Lower lobe of right lung (tissue), 2 donors: ENCODE measurements around the gene ARHGAP8. TPM values are rescaled to one million over a fixed set of nuclear protein-coding genes. Genes with fewer than 3 reads are reported as not detected.

Experiments used
- ATAC-seq, 2 donors: fragments of 200-7000 bp; cut with Tn5 transposase; one replicate each; pipeline ENCODE4 v1.9.1; 2020 to 2022; ENCODE audit warnings: mild to moderate bottlenecking in 2 of 2, moderate library complexity in 2 of 2
- DNase-seq: peaks from one replicate; pipeline ENCODE4 v3.0.0-alpha.2; 2020
- H3K27ac ChIP-seq: fragments of 200-600 bp; one replicate; pipeline ENCODE4 v1.8.0; 2022
- H3K27me3 ChIP-seq: fragments of 200-600 bp; one replicate; pipeline ENCODE4 v1.8.0; 2022; ENCODE audit warnings: low read depth
- H3K36me3 ChIP-seq: fragments of 200-600 bp; one replicate; pipeline ENCODE4 v1.8.0; 2022; ENCODE audit warnings: mild to moderate bottlenecking
- H3K4me1 ChIP-seq: fragments of 200-600 bp; one replicate; pipeline ENCODE4 v1.8.0; 2022
- H3K4me3 ChIP-seq: fragments of 200-600 bp; one replicate; pipeline ENCODE4 v1.8.0; 2022; ENCODE audit warnings: mild to moderate bottlenecking
- H3K9me3 ChIP-seq: fragments of 200-600 bp; one replicate; pipeline ENCODE4 v1.8.0; 2022
- CTCF ChIP-seq: fragments of 200-600 bp; IDR thresholded peaks from one replicate; pipeline ENCODE4 v1.8.0; 2022; ENCODE audit warnings: antibody characterized with exemption, mild to moderate bottlenecking
- intact Hi-C: fragments of 100-400 bp; cut with DNase I; formaldehyde crosslinking; loops from one replicate; pipeline ENCODE4 v1.11.0; 2022
- total RNA-seq: library from RNA; stranded (reverse); fragmentation: NEBNext Ultra II Directional; extraction: Animal tissue kit (Norgen Biotek cat#: 25700); gene quantifications from one replicate; pipeline ENCODE4 v1.2.1, GENCODE V29; 2021
- donor health status: DM: no; HTN: yes; CAD: no; lungs with severe emphysema.

Gene ARHGAP8
- total RNA-seq, 1 donor from 2014 or later, result 18.2 TPM

- H3K36me3 ChIP-seq, result no peaks in the 10 kb centered on the region
- no peak overlapping the region for H3K4me3 ChIP-seq
- DNase-seq (no peak), ATAC-seq (no peak)
- no peak for TF ChIP-seq CTCF
- H3K27ac ChIP-seq, result no peak overlapping the region
- no peaks in the 10 kb centered on the region for H3K9me3 ChIP-seq
- H3K27me3 ChIP-seq, result no peaks in the 10 kb centered on the region
- H3K4me1 ChIP-seq, result no peaks in the 10 kb centered on the region
- intact Hi-C loops, result no loop called here
These were observed 33.8 kb downstream of the ARHGAP8 start for GRCh38 chr22:44786136-44786535.

DNA sequence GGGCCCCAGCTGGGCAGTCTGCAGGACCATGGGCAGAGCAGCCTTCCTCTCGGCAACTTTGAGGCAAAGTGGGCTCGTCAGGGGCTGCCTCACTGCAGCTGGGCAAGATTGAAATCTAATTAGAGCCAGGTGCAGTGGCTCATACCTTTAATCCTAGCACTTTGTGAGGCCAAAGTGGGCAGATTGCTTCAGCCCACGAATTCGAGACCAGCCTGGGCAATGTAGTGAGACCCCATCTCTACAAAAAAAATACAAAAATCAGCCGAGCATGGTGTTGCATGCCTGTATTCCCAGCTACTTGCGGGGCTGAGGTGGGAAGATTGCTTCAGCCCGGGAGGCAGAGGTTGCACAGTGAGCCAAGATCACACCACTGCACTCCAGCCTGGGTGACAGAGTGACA is 34.2 kb downstream of the ARHGAP8 start:
- intact Hi-C loops, result no loop called here

DNA sequence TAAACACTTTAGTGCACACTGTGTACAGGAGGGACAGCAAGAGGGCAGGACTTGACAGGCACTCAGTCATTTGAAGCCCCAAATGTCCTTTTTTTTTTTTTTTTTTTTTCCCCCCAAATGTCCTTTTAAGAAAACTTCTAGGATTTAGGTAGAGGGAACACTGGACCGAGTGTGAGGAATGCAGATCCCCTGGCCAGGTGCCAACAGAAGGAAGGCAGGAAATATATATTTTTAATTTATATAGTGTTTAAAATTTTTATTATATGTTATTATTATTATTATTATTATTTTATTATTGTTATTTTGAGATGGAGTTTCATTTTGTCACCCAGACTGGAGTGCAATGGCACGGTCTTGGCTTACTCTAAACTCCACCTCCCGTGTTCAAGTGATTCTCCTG is 35.5 kb downstream of the ARHGAP8 start:
- intact Hi-C loops, result no loop called here
- H3K27ac ChIP-seq, result no peak overlapping the region
- no peaks in the 10 kb centered on the region for H3K27me3 ChIP-seq
- no peak overlapping the region for H3K4me3 ChIP-seq
- ATAC-seq (no peak), DNase-seq (no peak)
- no peaks in the 10 kb centered on the region for H3K36me3 ChIP-seq
- TF ChIP-seq CTCF, result no peak
- no peaks in the 10 kb centered on the region for H3K9me3 ChIP-seq
- H3K4me1 ChIP-seq, result no peaks in the 10 kb centered on the region

More for the DNA sequence above, 34.2 kb downstream of the ARHGAP8 start:
- H3K4me3 ChIP-seq, result no peak overlapping the region
- H3K27me3 ChIP-seq, result no peaks in the 10 kb centered on the region
- H3K9me3 ChIP-seq, result no peaks in the 10 kb centered on the region
- DNase-seq (no peak), ATAC-seq (no peak)
- no peaks in the 10 kb centered on the region for H3K36me3 ChIP-seq
- no peaks in the 10 kb centered on the region for H3K4me1 ChIP-seq
- no peak overlapping the region for H3K27ac ChIP-seq
- no peak for TF ChIP-seq CTCF

DNA sequence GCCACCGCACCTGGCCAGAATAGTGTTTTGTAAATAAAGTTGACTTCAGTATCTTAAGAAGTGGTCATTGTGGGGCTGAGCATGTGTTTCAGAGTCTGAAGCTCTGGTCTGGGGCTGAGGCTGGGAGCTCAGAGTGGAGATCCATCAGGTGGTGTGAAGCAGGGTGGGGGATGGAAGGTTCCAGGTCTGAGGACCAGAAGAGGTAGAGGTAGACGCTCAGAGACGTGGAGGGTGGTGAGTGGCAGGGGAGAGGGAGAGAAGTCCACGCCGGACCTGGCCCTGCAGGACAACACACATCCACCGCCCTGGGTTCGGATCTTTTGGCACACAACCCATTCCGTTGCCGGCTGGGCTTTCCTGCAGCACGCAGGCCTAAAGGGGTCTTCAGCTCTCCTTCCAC is 40.7 kb downstream of the ARHGAP8 start:
- TF ChIP-seq CTCF, result no peak
- ATAC-seq (no peak), DNase-seq (no peak)
- H3K27me3 ChIP-seq, result peaks cover 6% of the 10 kb centered on the region
- H3K4me1 ChIP-seq, result no peaks in the 10 kb centered on the region
- no peak overlapping the region for H3K4me3 ChIP-seq
- H3K27ac ChIP-seq, result no peak overlapping the region
- H3K36me3 ChIP-seq, result no peaks in the 10 kb centered on the region
- no peaks in the 10 kb centered on the region for H3K9me3 ChIP-seq
- intact Hi-C loops, result no loop called here

DNA sequence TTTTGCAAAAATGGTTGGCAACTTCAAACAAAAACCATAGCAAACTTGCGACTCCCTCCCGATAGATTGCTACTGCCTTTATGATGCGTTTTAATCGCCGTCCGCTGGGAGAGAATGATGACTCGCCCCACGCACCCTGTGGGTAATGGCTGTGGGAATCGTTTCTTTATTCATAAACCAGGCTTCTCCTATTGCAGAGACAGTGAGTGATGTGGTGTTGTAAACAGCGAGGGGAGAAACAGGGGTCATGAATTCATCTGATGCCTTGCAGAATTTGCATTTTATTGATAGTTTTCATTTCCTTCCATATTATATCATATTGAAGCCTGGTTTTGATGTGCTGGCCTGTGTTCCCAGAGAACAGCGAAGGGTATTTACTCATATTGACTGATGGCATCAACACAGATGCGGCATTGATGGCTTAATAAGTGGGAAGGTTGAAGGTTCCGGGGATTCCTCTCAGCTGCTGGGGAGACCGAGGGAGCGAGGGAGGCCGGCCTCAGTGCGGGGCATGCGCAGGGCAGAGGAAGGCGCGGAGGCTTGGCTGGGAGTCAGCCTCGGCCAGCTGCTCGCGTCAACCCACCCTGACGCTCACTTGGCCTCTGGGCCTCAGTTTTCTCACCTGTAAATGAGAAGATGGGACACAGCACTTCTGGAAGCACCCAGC is 41.3 kb downstream of the ARHGAP8 start:
- H3K27me3 ChIP-seq, result peaks cover 6% of the 10 kb centered on the region
- H3K4me3 ChIP-seq, result no peak overlapping the region
- no peaks in the 10 kb centered on the region for H3K36me3 ChIP-seq
- no peaks in the 10 kb centered on the region for H3K9me3 ChIP-seq
- intact Hi-C loops, result no loop called here
- TF ChIP-seq CTCF, result no peak
- H3K4me1 ChIP-seq, result no peaks in the 10 kb centered on the region
- no peak overlapping the region for H3K27ac ChIP-seq
- DNase-seq (no peak), ATAC-seq (no peak)
